K562 (cell line): Measurements from ENCODE around the gene ZNF454. TPM values are rescaled to one million over a fixed set of nuclear protein-coding genes. Genes with fewer than 3 reads are reported as not detected.

ENCODE experiments used
- ATAC-seq: fragments of 200-7000 bp; cut with Tn5 transposase; 3 replicates; pipeline ENCODE4 v1.9.1; 2020; ENCODE audit warnings: moderate library complexity
- BruUV-seq: library from RNA; stranded (reverse); fragments of 400-500 nt; replicated peaks from 2 replicates; lab custom pipeline; 2021; lab: Mats Ljungman, UMichigan
- CTCF ChIA-PET: fragments of 300-600 bp; formaldehyde crosslinking; extraction: SDS; loops from one replicate; lab custom pipeline; 2021; ENCODE audit warnings: low intra/inter-chr PET ratio; lab: Yijun Ruan, JAX
- POLR2A ChIA-PET: fragments of 300-600, 350-650 bp; sonication (Branson Sonifier 250); formaldehyde crosslinking; extraction: SDS; loops from one replicate; lab custom pipeline; 2021; ENCODE audit warnings: antibody characterized with exemption, inconsistent platforms; lab: Yijun Ruan, JAX
- DNase-seq, 4 experiments: peaks; one replicate each; pipeline versions ENCODE4 v3.0.0 to v3.0.0-alpha.2; 2011 to 2018; ENCODE audit warnings: low spot score in 3 of 4, mixed read lengths in 3 of 4; ENCODE audit errors: extremely low read depth in 1 of 4
- FAIRE-seq: peaks from 2 replicates; lab custom pipeline; 2011; peaks lifted over from hg19 to GRCh38; lab: Jason Lieb, UNC
- H2AFZ ChIP-seq: 2 replicates; pipeline ENCODE4 v1.6.0; 2011; ENCODE audit warnings: low read depth, low read length, control low read depth, inconsistent platforms
- H3K27ac ChIP-seq: fragments of 200-600 bp; 3 replicates; pipeline ENCODE4 v1.8.0; 2011; ENCODE audit warnings: low read depth, mild to moderate bottlenecking, control low read depth, inconsistent platforms, low read length, moderate library complexity, mixed read lengths; ENCODE audit errors: extremely low read depth
- H3K27me3 ChIP-seq, 2 experiments: fragments of 300-600 bp in 1 of 2; 2 replicates in 1 of 2; 3 replicates in 1 of 2; pipeline versions ENCODE4 v1.6.0 to v1.8.0; 2011; ENCODE audit warnings: inconsistent platforms in 2 of 2, low read length in 2 of 2, mild to moderate bottlenecking in 1 of 2, mixed read lengths in 1 of 2, moderate library complexity in 1 of 2; ENCODE audit not compliant: control insufficient read depth in 2 of 2, insufficient read depth in 2 of 2
- H3K36me3 ChIP-seq: fragments of 300-600 bp; 3 replicates; pipeline ENCODE4 v1.8.0; 2011; ENCODE audit warnings: mild to moderate bottlenecking, low read length, inconsistent platforms; ENCODE audit not compliant: control insufficient read depth, insufficient read depth
- H3K4me1 ChIP-seq, 2 experiments: fragments of 200-600 bp in 1 of 2; replicated peaks in 1 of 2; 2 replicates in 1 of 2; 3 replicates in 1 of 2; pipeline versions ENCODE4 v1.5.1 to v1.8.0; 2011; ENCODE audit warnings: inconsistent platforms in 2 of 2, low read length in 2 of 2, mild to moderate bottlenecking in 1 of 2, mixed read lengths in 1 of 2, moderate library complexity in 1 of 2; ENCODE audit not compliant: control insufficient read depth in 2 of 2, insufficient read depth in 2 of 2
- H3K4me2 ChIP-seq: 2 replicates; pipeline ENCODE4 v1.6.1; 2011; ENCODE audit warnings: low read length, control low read depth, inconsistent platforms, mixed read lengths; ENCODE audit not compliant: insufficient read depth
- H3K4me3 ChIP-seq: fragments of 200-600 bp; sonication (generic), shearing (Covaris generic); 2 replicates; pipeline ENCODE4 v1.5.1; 2016; ENCODE audit warnings: control low read depth, inconsistent platforms
- H3K79me2 ChIP-seq: fragments of 200-600 bp; 3 replicates; pipeline ENCODE4 v1.8.0; 2011; ENCODE audit warnings: low read length, inconsistent platforms; ENCODE audit not compliant: control insufficient read depth, insufficient read depth
- H3K9ac ChIP-seq, 2 experiments: 2 replicates each; pipeline versions ENCODE4 v1.6.0 to v1.6.1; 2011; ENCODE audit warnings: low read depth in 2 of 2, low read length in 2 of 2, control low read depth in 1 of 2, inconsistent platforms in 1 of 2, mild to moderate bottlenecking in 1 of 2, mixed read lengths in 1 of 2; ENCODE audit not compliant: insufficient read depth in 1 of 2
- H3K9me1 ChIP-seq: one replicate; pipeline ENCODE4 v1.6.0; 2011; ENCODE audit warnings: inconsistent platforms, mild to moderate bottlenecking, low read length, moderate library complexity; ENCODE audit not compliant: control insufficient read depth, insufficient read depth
- H3K9me3 ChIP-seq: replicated peaks from 2 replicates; pipeline ENCODE4 v1.5.1; 2011; ENCODE audit warnings: low read depth, low read length, inconsistent platforms; ENCODE audit not compliant: control insufficient read depth, insufficient read depth
- H4K20me1 ChIP-seq: replicated peaks from 2 replicates; pipeline ENCODE4 v1.6.1; 2011; ENCODE audit warnings: low read length, inconsistent platforms, mixed read lengths; ENCODE audit not compliant: control insufficient read depth, insufficient read depth
- DACH1 ChIP-seq: fragments of 450-650 bp; IDR thresholded peaks from 2 replicates; pipeline ENCODE4 v1.6.1; 2018; ENCODE audit not compliant: partially characterized antibody
- NR2C1 ChIP-seq, 2 experiments: fragments of 450-650 bp; IDR thresholded peaks; 2 replicates each; pipeline ENCODE4 v1.6.1; 2017; ENCODE audit warnings: mild to moderate bottlenecking in 2 of 2, antibody characterized with exemption in 1 of 2, inconsistent platforms in 1 of 2, missing compliant biosample characterization in 1 of 2, missing genetic modification characterization in 1 of 2
- ZNF134 ChIP-seq: fragments of 250-450 bp; sonication (Bioruptor Pico); conservative IDR thresholded peaks from 2 replicates; pipeline ENCODE4 v1.4.0; 2020
- ZNF77 ChIP-seq: fragments of 250-450 bp; sonication (Bioruptor Pico); IDR thresholded peaks from 2 replicates; pipeline ENCODE4 v1.5.0; 2020
- WGBS: fragments of 100-300 bp; shearing (Covaris generic); methylation state at CpG from one replicate; pipeline ENCODE4 v1.1.6; 2016; ENCODE audit warnings: low coverage, mixed read lengths; ENCODE audit not compliant: insufficient coverage; ENCODE audit errors: missing lambda C conversion rate; 5-methylcytosine and 5-hydroxymethylcytosine counted together
- in situ Hi-C: fragments of 300-500 bp; cut with MboI; formaldehyde crosslinking; loops from 4 replicates; pipeline ENCODE4 v1.15.0; 2018; ENCODE audit warnings: inconsistent platforms, mixed read lengths
- intact Hi-C: fragments of 100-400 bp; cut with micrococcal nuclease; formaldehyde crosslinking; loops from 2 replicates; pipeline ENCODE4 v1.14.2; 2022
- polyA plus RNA-seq, 8 experiments: library from polyadenylated mRNA; depleted of rRNA in 4 of 8; stranded (reverse) in 5 of 8; unstranded in 3 of 8; fragments of >200 nt; fragmentation: Nextera tagmentation in 2 of 8; fragmentation: Illumina TruSeq in 1 of 8; extraction: Ambion mirVana in 2 of 8; extraction: Trizol in 1 of 8; gene quantifications; 2 replicates each; pipeline versions ENCODE4 v1.2.1 to v1.2.3, GENCODE V29; 2011 to 2014; ENCODE audit warnings: inconsistent platforms in 1 of 8, missing spikeins in 1 of 8
- total RNA-seq, 7 experiments: library from RNA; depleted of rRNA in 6 of 7; stranded (reverse); fragments of >200 nt in 6 of 7; fragmentation: Illumina TruSeq in 2 of 7; extraction: Trizol in 2 of 7; gene quantifications; 2 replicates each; pipeline versions ENCODE4 v1.2.1 to v1.2.3, GENCODE V29; 2011 to 2021; ENCODE audit warnings: low replicate concordance in 1 of 7

Gene ZNF454
- total and polyA plus RNA-seq, 9 of the 15 experiments (the other 6 are each of a cell fraction or from before 2014, with no cell fraction given): not detected

GRCh38 chr5:179006564-179006963 is 65.6 kb downstream of the ZNF454 start:
- ChIA-PET POLR2A (no interaction called here), CTCF (no interaction called here)
- Histone ChIP-seq H3K27ac (no peak overlapping the region), H3K9me1 (no peaks in the 10 kb centered on the region), H3K4me3 (no peak overlapping the region), H2AFZ (no peak overlapping the region), H4K20me1 (no peaks in the 10 kb centered on the region), H3K9ac (no peak overlapping the region), H3K36me3 (no peaks in the 10 kb centered on the region), H3K79me2 (no peaks in the 10 kb centered on the region), H3K9me3 (no peaks in the 10 kb centered on the region), H3K4me1 (no peaks in the 10 kb centered on the region), H3K27me3 (no peaks in the 10 kb centered on the region), H3K4me2 (no peak overlapping the region)
- DNase-seq (no peak), ATAC-seq (no peak), FAIRE-seq (no peak)
- in situ Hi-C loops (no loop called here), intact Hi-C loops (no loop called here)
- BruUV-seq: no TSS peak
- no peak for TF ChIP-seq ZNF77 (CRISPR knock-in tag)
- peak; percentile 97 for TF ChIP-seq ZNF134 (CRISPR knock-in tag)
- WGBS: 0% methylated on average over 2 of the region's 2 CpGs

DNA sequence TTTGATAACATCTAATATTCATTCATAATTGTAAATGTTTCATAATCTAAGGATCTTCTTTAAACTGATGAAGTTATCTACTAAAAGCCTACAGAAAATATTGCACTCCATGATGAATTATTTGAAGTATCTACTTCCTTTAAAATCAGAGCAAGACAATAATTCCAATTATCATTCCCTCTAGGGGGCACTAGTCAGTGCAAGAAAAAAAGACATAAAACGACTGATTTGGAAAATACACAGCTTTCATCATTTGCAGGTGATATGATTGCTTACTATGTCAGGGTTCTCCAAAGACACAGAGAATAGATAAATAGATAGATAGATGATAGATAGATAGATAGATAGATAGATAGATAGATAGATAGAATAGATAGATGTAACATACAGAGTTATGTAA is 67.7 kb downstream of the ZNF454 start:
- Histone ChIP-seq H3K36me3 (no peaks in the 10 kb centered on the region), H3K9me3 (no peaks in the 10 kb centered on the region), H4K20me1 (no peaks in the 10 kb centered on the region), H3K4me3 (no peak overlapping the region), H3K79me2 (no peaks in the 10 kb centered on the region), H3K9me1 (no peaks in the 10 kb centered on the region), H3K4me2 (no peak overlapping the region), H3K27ac (no peak overlapping the region), H3K9ac (no peak overlapping the region), H3K27me3 (no peaks in the 10 kb centered on the region), H2AFZ (no peak overlapping the region), H3K4me1 (no peaks in the 10 kb centered on the region)
- BruUV-seq: no TSS peak
- no peak for ATAC-seq
- in situ Hi-C loops: no loop called here
- intact Hi-C loops: no loop called here
- DNase-seq: no peak
- no peak for TF ChIP-seq NR2C1 (IDR thresholded peaks at IDR 0.05)
- TF ChIP-seq NR2C1 (tag; IDR thresholded peaks at IDR 0.05): no peak
- peak; percentile 61 for TF ChIP-seq DACH1
- CTCF ChIA-PET: no interaction called here
- 0% methylated on average over 1 of the region's 1 CpG for WGBS
- POLR2A ChIA-PET: no interaction called here
- no peak for FAIRE-seq

Other genes starting within 250 kb of the ZNF454 start
- gene ZNF354A, start 210.5 kb upstream of the ZNF454 start, total RNA-seq (2014; rRNA removed): 3.5 and 5.3 TPM in 2 replicates
- 2.6 TPM in 2 replicates for gene ZNF354A, start 210.5 kb upstream of the ZNF454 start, total RNA-seq (2014; rRNA removed; fragmentation: Illumina TruSeq; extraction: Trizol)
- 2.6 and 2.9 TPM in 2 replicates for gene ZNF354A, start 210.5 kb upstream of the ZNF454 start, total RNA-seq (2015; rRNA removed; fragmentation: Illumina TruSeq; extraction: Trizol)
- 3.7 and 4.5 TPM in 2 replicates for gene ZNF354A, start 210.5 kb upstream of the ZNF454 start, total RNA-seq (2021)
- gene ZNF354A, start 210.5 kb upstream of the ZNF454 start, polyA plus RNA-seq (2011; rRNA removed): 2.4 and 2.8 TPM in 2 replicates
- gene ZNF354A, start 210.5 kb upstream of the ZNF454 start, polyA plus RNA-seq (2014; fragmentation: Illumina TruSeq; extraction: Trizol): 1.9 and 3.3 TPM in 2 replicates
- under 1 TPM; 0.63 to 0.75 TPM for gene ZNF354A, start 210.5 kb upstream of the ZNF454 start, polyA plus RNA-seq (2014; fragmentation: Nextera tagmentation; extraction: Ambion mirVana)
- 2.6 and 3.5 TPM in 2 replicates for gene ZNF354A, start 210.5 kb upstream of the ZNF454 start, polyA plus RNA-seq (2014; rRNA removed)
- 7.1 and 9.2 TPM in 2 replicates for gene ZNF354B, start 81.2 kb upstream of the ZNF454 start, total RNA-seq (2014; rRNA removed)
- 10.0 and 14.3 TPM in 2 replicates for gene ZNF354B, start 81.2 kb upstream of the ZNF454 start, total RNA-seq (2014; rRNA removed; fragmentation: Illumina TruSeq; extraction: Trizol)
- gene ZNF354B, start 81.2 kb upstream of the ZNF454 start, total RNA-seq (2015; rRNA removed; fragmentation: Illumina TruSeq; extraction: Trizol): 13.8 and 14.2 TPM in 2 replicates
- gene ZNF354B, start 81.2 kb upstream of the ZNF454 start, total RNA-seq (2021): 9.5 and 11.2 TPM in 2 replicates
- 16.4 and 18.3 TPM in 2 replicates for gene ZNF354B, start 81.2 kb upstream of the ZNF454 start, polyA plus RNA-seq (2011; rRNA removed)
- 10.7 and 13.3 TPM in 2 replicates for gene ZNF354B, start 81.2 kb upstream of the ZNF454 start, polyA plus RNA-seq (2014; fragmentation: Illumina TruSeq; extraction: Trizol)
- 1 to 10 TPM; 1.8 to 2.0 TPM for gene ZNF354B, start 81.2 kb upstream of the ZNF454 start, polyA plus RNA-seq (2014; fragmentation: Nextera tagmentation; extraction: Ambion mirVana)
- 15.6 and 16.2 TPM in 2 replicates for gene ZNF354B, start 81.2 kb upstream of the ZNF454 start, polyA plus RNA-seq (2014; rRNA removed)
- 0.16 TPM in 1 of 2 replicates, not detected in the other for gene ZFP2, start 45.3 kb upstream of the ZNF454 start, total RNA-seq (2014; rRNA removed)
- gene ZFP2, start 45.3 kb upstream of the ZNF454 start, total RNA-seq (2014; rRNA removed; fragmentation: Illumina TruSeq; extraction: Trizol): not detected in 2 replicates
- 0.07 TPM in 1 of 2 replicates, not detected in the other for gene ZFP2, start 45.3 kb upstream of the ZNF454 start, total RNA-seq (2015; rRNA removed; fragmentation: Illumina TruSeq; extraction: Trizol)
- gene ZFP2, start 45.3 kb upstream of the ZNF454 start, total RNA-seq (2021): not detected in 2 replicates
- 0.07 and 0.13 TPM in 2 replicates for gene ZFP2, start 45.3 kb upstream of the ZNF454 start, polyA plus RNA-seq (2011; rRNA removed)
- gene ZFP2, start 45.3 kb upstream of the ZNF454 start, polyA plus RNA-seq (2014; fragmentation: Illumina TruSeq; extraction: Trizol): not detected in 2 replicates
- gene ZFP2, start 45.3 kb upstream of the ZNF454 start, polyA plus RNA-seq (2014; fragmentation: Nextera tagmentation; extraction: Ambion mirVana): not detected
- gene ZFP2, start 45.3 kb upstream of the ZNF454 start, polyA plus RNA-seq (2014; rRNA removed): not detected in 2 replicates
- not detected in 2 replicates for gene GRM6, start 54.1 kb downstream of the ZNF454 start, total RNA-seq (2014; rRNA removed)
- not detected in 2 replicates for gene GRM6, start 54.1 kb downstream of the ZNF454 start, total RNA-seq (2014; rRNA removed; fragmentation: Illumina TruSeq; extraction: Trizol)
- gene GRM6, start 54.1 kb downstream of the ZNF454 start, total RNA-seq (2015; rRNA removed; fragmentation: Illumina TruSeq; extraction: Trizol): not detected in 2 replicates
- gene GRM6, start 54.1 kb downstream of the ZNF454 start, total RNA-seq (2021): not detected in 2 replicates
- not detected in 2 replicates for gene GRM6, start 54.1 kb downstream of the ZNF454 start, polyA plus RNA-seq (2011; rRNA removed)
- not detected in 2 replicates for gene GRM6, start 54.1 kb downstream of the ZNF454 start, polyA plus RNA-seq (2014; fragmentation: Illumina TruSeq; extraction: Trizol)
- not detected for gene GRM6, start 54.1 kb downstream of the ZNF454 start, polyA plus RNA-seq (2014; fragmentation: Nextera tagmentation; extraction: Ambion mirVana)
- not detected in 2 replicates for gene GRM6, start 54.1 kb downstream of the ZNF454 start, polyA plus RNA-seq (2014; rRNA removed)
- gene ZNF879, start 82.6 kb downstream of the ZNF454 start, total RNA-seq (2014; rRNA removed): 0.27 and 0.65 TPM in 2 replicates
- gene ZNF879, start 82.6 kb downstream of the ZNF454 start, total RNA-seq (2014; rRNA removed; fragmentation: Illumina TruSeq; extraction: Trizol): 0.51 and 0.77 TPM in 2 replicates
- 0.80 and 0.90 TPM in 2 replicates for gene ZNF879, start 82.6 kb downstream of the ZNF454 start, total RNA-seq (2015; rRNA removed; fragmentation: Illumina TruSeq; extraction: Trizol)
- 0.18 and 0.63 TPM in 2 replicates for gene ZNF879, start 82.6 kb downstream of the ZNF454 start, total RNA-seq (2021)
- gene ZNF879, start 82.6 kb downstream of the ZNF454 start, polyA plus RNA-seq (2011; rRNA removed): 0.33 TPM in 1 of 2 replicates, not detected in the other
- 0.37 and 0.48 TPM in 2 replicates for gene ZNF879, start 82.6 kb downstream of the ZNF454 start, polyA plus RNA-seq (2014; fragmentation: Illumina TruSeq; extraction: Trizol)
- gene ZNF879, start 82.6 kb downstream of the ZNF454 start, polyA plus RNA-seq (2014; fragmentation: Nextera tagmentation; extraction: Ambion mirVana): under 1 TPM; 0.01 to 0.04 TPM
- 0.37 and 0.49 TPM in 2 replicates for gene ZNF879, start 82.6 kb downstream of the ZNF454 start, polyA plus RNA-seq (2014; rRNA removed)
- gene ZNF354C, start 119.2 kb downstream of the ZNF454 start, total RNA-seq (2014; rRNA removed): not detected in 2 replicates
- gene ZNF354C, start 119.2 kb downstream of the ZNF454 start, total RNA-seq (2014; rRNA removed; fragmentation: Illumina TruSeq; extraction: Trizol): 0.04 TPM in 1 of 2 replicates, not detected in the other
- 0.04 TPM in 2 replicates for gene ZNF354C, start 119.2 kb downstream of the ZNF454 start, total RNA-seq (2015; rRNA removed; fragmentation: Illumina TruSeq; extraction: Trizol)
- 0.02 and 0.07 TPM in 2 replicates for gene ZNF354C, start 119.2 kb downstream of the ZNF454 start, total RNA-seq (2021)
- 0.01 TPM in 1 of 2 replicates, not detected in the other for gene ZNF354C, start 119.2 kb downstream of the ZNF454 start, polyA plus RNA-seq (2011; rRNA removed)
- gene ZNF354C, start 119.2 kb downstream of the ZNF454 start, polyA plus RNA-seq (2014; fragmentation: Illumina TruSeq; extraction: Trizol): 0.03 TPM in 1 of 2 replicates, not detected in the other
- gene ZNF354C, start 119.2 kb downstream of the ZNF454 start, polyA plus RNA-seq (2014; fragmentation: Nextera tagmentation; extraction: Ambion mirVana): under 1 TPM; 0.01 TPM
- 0.08 TPM in 1 of 2 replicates, not detected in the other for gene ZNF354C, start 119.2 kb downstream of the ZNF454 start, polyA plus RNA-seq (2014; rRNA removed)